ENCODE results near the gene EMD. TPM values are rescaled to one million over a fixed set of nuclear protein-coding genes. Genes with fewer than 3 reads are reported as not detected.

Gene EMD
- total RNA-seq, 1 experiment from 2014 or later: 42.3 TPM

DNA sequence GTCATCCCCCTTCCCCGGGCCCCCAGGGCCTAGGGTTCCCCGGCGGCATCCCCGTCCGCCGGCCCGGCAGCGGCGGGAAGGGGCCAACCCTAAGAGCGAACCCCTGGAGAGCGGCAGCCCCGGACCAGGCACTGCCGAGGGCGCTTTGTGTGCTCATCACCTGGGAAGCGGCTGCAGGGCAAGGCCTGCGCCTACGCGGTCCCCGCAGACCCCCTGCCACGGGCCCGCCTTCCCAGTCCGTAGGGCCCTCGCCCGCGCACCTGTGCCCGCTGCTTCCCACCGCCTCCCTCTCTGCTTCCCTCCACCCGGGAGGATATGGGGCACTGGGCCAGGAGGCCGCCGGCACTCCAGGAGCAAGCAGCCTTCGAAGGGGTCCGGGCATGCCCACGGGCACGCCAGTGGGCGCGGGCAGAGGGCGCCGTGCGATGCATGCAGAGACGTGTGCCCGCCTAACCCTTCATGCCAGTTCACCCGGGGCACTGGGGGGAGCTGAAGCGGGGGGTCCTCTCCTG is 7.2 kb upstream of the EMD start:
- peak overlapping the region; percentile 43; the same call in 1 of the 2 replicates for H3K27ac ChIP-seq

DNA sequence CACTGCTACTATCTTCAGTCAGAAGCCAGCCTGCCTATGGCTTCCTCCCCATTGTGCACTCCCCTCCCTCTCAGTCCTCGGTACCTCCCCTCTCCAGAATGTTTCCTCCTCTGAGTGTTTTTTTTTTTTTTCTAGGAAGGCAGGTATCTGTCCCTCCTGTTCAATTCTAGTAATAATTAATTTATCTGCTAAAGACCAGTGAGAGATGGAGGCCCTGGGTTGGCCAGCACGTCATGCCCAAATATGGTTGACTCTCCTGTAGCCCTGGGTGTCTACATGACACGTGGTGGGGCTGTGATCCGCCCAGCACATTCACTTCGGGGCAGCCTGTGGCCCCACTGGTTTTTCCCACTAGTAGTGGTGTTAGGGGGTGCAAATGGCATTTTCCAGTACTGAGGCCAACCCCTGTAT is 6.5 kb upstream of the EMD start:
- peaks cover 30% of the 10 kb centered on the region for H3K36me3 ChIP-seq
- H3K4me3 ChIP-seq: no peak overlapping the region; the same call in 1 of the 2 replicates
- H3K27ac ChIP-seq: no peak overlapping the region
- no peaks in the 10 kb centered on the region for H3K27me3 ChIP-seq (replicated peaks)
- peaks cover 48% of the 10 kb centered on the region for H3K4me1 ChIP-seq (replicated peaks)
- H3K9me3 ChIP-seq (replicated peaks): no peaks in the 10 kb centered on the region
- peak in 1 of 2 experiments; percentile 23 for DNase-seq (ENCODE audit: low read depth in 1 of 2, low spot score in 2 of 2)

More for the DNA sequence above, 7.2 kb upstream of the EMD start:
- H3K9me3 ChIP-seq (replicated peaks): no peaks in the 10 kb centered on the region
- DNase-seq (ENCODE audit: low read depth in 1 of 2, low spot score in 2 of 2): peak in 1 of 2 experiments; percentile 23
- H3K4me3 ChIP-seq: peak overlapping the region; percentile 79
- H3K27me3 ChIP-seq (replicated peaks): no peaks in the 10 kb centered on the region
- H3K4me1 ChIP-seq (replicated peaks): peaks cover 54% of the 10 kb centered on the region
- H3K36me3 ChIP-seq: peaks cover 38% of the 10 kb centered on the region

DNA sequence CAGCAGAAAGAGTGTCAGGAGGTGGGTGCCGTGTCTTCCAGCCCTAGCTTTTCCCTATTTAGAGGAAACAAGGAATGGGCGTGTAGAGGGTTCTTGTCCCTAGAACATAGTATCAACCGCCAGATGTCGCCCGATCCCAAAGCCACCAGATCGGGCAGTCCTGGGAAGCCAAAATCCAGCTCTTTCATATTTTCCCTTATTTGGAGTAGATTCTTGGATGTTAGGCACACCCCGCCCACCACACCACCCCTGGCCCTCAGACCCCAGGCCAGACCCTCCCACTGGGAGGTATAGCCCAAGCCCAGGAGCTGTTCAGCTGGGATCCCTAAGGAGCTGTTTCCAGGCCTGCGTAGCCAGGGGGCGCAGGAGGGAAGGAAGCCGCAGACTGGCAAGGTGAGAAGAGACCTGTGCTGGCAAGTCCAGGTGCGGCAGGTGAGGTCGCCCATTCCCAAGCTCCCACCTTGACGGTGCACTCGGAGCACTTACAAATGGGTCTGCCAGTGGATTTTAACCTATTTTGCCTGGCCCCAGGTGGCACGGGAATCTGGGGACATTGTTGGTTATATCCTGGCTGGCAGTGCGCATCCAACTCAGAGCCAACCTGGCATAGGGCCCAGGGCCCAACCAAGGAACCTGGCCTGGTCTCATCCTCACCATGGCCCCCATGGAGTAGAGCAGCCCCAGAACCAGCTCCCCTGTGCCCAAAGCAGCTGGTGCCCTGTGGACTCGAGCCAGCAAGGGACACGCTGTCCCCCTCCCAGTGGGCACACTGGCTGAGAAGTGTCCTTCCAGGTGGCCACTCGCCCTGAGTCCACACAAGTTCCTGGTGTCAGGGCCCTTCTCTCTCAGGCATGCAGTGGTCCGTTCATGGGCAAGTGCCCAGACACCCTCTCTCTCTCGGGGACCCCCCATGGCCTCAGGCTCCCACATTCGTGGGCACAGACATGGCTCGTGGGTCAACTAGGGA is 5.5 kb upstream of the EMD start:
- H3K9me3 ChIP-seq (replicated peaks): no peaks in the 10 kb centered on the region
- peaks cover 46% of the 10 kb centered on the region for H3K4me1 ChIP-seq (replicated peaks)
- DNase-seq (ENCODE audit: low read depth in 1 of 2, low spot score in 2 of 2): peak; percentile 73 to 83
- H3K4me3 ChIP-seq: peak overlapping the region; percentile 50
- peaks cover 20% of the 10 kb centered on the region for H3K36me3 ChIP-seq
- H3K27me3 ChIP-seq (replicated peaks): no peaks in the 10 kb centered on the region
- no peak overlapping the region for H3K27ac ChIP-seq

DNA sequence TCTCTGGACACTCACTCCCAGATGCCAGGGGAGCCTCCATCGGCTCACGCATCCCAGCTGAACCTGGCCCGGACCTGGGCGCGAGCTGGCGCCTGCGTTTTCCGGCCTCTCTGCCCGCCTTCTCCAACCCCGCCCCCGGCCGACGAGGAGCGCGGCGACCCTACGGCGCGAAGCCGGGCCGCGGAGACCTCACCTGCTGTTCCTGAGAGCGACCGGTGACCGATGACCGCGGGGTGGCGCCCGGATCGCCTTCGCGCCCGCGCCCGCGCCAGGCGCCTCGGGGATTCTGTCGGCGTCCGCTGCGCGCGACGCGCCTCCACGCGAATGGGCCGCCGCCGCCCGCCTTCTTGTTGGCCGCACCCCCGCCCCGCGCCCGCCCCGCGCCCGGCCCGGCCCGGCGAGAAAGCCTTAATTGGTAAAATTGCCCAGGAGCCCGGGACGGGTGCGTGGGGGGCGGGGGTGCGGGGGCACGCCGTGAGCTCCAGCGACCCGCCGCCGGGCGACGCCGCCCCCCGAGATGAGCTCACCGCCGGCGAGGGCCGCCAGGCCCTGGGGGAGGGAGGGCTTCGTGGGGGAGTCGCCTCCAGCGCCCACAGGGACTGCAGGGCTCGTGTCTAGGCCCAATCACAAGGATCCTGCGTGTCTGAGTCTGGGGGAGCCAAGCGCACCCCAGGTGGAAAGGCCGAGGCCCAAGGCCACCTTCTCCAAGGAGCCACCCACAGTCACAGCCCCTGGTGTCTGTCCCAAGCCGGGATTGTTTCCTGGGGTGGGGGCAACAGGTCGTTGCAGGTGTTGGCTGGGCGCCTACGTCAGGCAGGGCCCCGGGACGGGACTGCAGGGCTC is 4.6 kb upstream of the EMD start, which contains the start of gene FLNA:
TSS of gene FLNA (minus strand) at position 322 of the 843 bp plus-strand sequence. CDS start 3,389 bp downstream, outside the sequence.
- no peak within 1 kb of the TSS for H3K27ac ChIP-seq
- H3K4me1 ChIP-seq (replicated peaks): peaks cover 43% of the 10 kb centered on the region
- peaks cover 18% of the 10 kb centered on the region for H3K36me3 ChIP-seq
- DNase-seq (ENCODE audit: low read depth in 1 of 2, low spot score in 2 of 2): peak in 1 of 2 experiments; percentile 43
- H3K9me3 ChIP-seq (replicated peaks): no peaks in the 10 kb centered on the region
- H3K27me3 ChIP-seq (replicated peaks): no peaks in the 10 kb centered on the region
- peak within 1 kb of the TSS; percentile 50 for H3K4me3 ChIP-seq

DNA sequence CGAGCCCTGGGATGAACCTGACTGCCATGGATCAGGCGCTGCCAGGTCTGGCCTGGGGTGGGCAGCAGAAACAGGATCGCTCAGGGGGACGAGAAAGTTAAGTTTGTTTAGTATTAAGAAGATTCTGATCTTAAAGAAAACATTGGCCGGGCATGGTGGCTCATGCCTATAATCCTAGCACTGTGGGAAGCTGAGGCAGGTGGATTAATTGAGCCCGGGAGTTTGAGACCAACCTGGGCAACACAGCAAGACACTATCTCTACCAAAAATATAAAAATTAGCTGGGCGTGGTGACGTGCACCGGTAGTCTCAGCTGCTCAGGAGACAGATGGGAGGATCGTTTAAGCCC is 4.0 kb upstream of the EMD start:
- Histone ChIP-seq H3K36me3 (peaks cover 18% of the 10 kb centered on the region), H3K27ac (no peak overlapping the region), H3K4me1 (replicated peaks) (peaks cover 46% of the 10 kb centered on the region), H3K9me3 (replicated peaks) (no peaks in the 10 kb centered on the region), H3K27me3 (replicated peaks) (no peaks in the 10 kb centered on the region), H3K4me3 (peak overlapping the region; percentile 50; the same call in 1 of the 2 replicates)
- no peak for DNase-seq (ENCODE audit: low read depth in 1 of 2, low spot score in 2 of 2)

DNA sequence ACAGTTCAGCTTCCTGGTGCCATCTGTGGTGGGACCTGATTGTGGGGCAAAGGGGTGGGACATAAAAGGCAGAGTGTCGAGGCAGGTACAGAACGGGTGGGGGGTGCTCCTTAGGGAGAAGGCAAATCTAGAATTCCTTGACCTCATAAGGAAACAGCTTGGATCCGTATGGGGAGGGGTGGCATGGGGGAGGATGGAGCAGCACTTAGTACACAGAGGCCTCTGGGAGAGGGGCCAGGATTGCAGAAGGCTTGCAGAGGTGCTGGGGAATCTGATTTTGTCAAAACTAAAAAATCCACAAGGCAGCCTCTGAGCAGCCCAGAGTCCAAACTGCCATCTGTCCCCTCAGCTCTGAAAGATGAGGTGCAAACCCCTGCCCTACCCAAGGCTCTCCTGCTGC is 2.3 kb upstream of the EMD start:
- no peak overlapping the region for H3K27ac ChIP-seq
- H3K27me3 ChIP-seq (replicated peaks): no peaks in the 10 kb centered on the region
- H3K4me3 ChIP-seq: no peak overlapping the region
- peaks cover 17% of the 10 kb centered on the region for H3K36me3 ChIP-seq
- H3K9me3 ChIP-seq (replicated peaks): no peaks in the 10 kb centered on the region
- peaks cover 56% of the 10 kb centered on the region for H3K4me1 ChIP-seq (replicated peaks)
- DNase-seq (ENCODE audit: low read depth in 1 of 2, low spot score in 2 of 2): no peak

DNA sequence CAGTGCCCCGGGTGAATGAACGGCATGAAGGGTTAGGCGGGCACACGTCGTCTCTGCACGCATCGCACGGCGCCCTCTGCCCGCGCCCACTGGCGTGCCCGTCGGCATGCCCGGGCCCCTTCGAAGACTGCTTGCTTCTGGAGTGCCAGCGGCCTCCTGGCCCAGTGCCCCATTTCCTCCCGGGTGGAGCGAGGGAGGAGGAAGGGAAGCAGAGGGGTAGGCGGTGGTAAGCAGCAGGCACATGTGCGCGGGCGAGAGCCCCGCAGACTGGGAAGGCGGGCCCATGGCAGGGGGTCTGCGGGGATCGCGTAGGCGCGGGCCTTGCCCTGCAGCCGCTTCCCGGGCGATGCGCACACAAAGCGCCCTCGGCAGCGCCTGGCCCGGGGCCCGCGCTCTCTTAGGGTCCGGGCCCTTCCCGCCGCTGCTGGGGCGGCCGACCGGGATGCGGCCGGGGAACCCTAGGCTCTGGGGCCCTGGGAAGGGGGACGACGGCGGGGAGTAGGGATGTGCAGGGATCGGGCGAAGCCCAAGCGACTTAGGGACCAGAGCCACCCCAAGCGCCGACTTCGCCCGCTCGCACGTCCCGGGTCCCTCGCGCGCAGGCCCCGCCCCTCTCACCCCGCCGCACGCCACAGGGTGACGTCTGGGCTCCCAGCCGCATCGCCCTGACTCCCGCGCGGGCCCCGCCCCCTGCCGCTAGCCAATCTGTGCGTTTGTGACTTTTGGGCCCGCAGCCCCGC is 866 bp upstream of the EMD start:
- Histone ChIP-seq H3K27ac (peak overlapping the region; percentile 90), H3K9me3 (replicated peaks) (no peaks in the 10 kb centered on the region), H3K4me1 (replicated peaks) (peaks cover 56% of the 10 kb centered on the region), H3K27me3 (replicated peaks) (no peaks in the 10 kb centered on the region), H3K36me3 (peaks cover 24% of the 10 kb centered on the region), H3K4me3 (peak overlapping the region; percentile 46)
- peak in 1 of 2 experiments; percentile 97 for DNase-seq (ENCODE audit: low read depth in 1 of 2, low spot score in 2 of 2)

DNA sequence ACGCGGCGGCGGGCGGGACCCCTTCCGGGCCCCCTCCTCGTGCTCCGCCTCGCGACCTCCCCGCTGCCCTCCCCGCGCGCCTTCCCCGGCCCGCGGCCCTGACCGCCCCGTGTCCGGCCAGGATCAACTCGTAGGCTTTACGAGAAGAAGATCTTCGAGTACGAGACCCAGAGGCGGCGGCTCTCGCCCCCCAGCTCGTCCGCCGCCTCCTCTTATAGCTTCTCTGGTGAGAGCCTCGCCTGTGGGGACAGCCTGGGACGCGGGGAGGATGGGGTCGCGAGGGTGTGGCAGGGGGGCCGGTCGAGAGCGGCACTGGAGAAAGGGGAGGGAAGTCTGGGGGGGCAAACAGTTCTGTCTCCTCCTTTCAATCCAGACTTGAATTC is 465 bp downstream of the EMD start:
- H3K27me3 ChIP-seq (replicated peaks): no peaks in the 10 kb centered on the region
- H3K36me3 ChIP-seq: peaks cover 25% of the 10 kb centered on the region
- no peak for DNase-seq (ENCODE audit: low read depth in 1 of 2, low spot score in 2 of 2)
- H3K4me3 ChIP-seq: peak overlapping the region; percentile 77
- H3K4me1 ChIP-seq (replicated peaks): peaks cover 58% of the 10 kb centered on the region
- no peaks in the 10 kb centered on the region for H3K9me3 ChIP-seq (replicated peaks)
- H3K27ac ChIP-seq: peak overlapping the region; percentile 91

DNA sequence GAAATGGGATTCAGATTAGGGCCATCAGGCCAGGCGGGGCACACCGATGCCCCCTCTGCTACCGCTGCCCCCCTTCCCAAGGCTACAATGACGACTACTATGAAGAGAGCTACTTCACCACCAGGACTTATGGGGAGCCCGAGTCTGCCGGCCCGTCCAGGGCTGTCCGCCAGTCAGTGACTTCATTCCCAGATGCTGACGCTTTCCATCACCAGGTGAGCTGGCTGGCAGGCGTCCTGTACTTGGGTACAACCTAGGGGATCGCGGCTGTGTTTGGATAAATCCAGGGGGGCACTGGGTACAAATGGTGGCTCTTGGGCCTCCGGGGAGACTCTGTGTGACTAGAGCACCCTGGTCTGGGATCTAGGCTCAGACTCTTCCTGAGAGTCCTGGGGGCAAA is 1.1 kb downstream of the EMD start:
- Histone ChIP-seq H3K4me3 (peak overlapping the region; percentile 77), H3K27ac (peak overlapping the region; percentile 91), H3K36me3 (peaks cover 25% of the 10 kb centered on the region), H3K4me1 (replicated peaks) (peaks cover 58% of the 10 kb centered on the region), H3K9me3 (replicated peaks) (no peaks in the 10 kb centered on the region), H3K27me3 (replicated peaks) (no peaks in the 10 kb centered on the region)
- no peak for DNase-seq (ENCODE audit: low read depth in 1 of 2, low spot score in 2 of 2)

DNA sequence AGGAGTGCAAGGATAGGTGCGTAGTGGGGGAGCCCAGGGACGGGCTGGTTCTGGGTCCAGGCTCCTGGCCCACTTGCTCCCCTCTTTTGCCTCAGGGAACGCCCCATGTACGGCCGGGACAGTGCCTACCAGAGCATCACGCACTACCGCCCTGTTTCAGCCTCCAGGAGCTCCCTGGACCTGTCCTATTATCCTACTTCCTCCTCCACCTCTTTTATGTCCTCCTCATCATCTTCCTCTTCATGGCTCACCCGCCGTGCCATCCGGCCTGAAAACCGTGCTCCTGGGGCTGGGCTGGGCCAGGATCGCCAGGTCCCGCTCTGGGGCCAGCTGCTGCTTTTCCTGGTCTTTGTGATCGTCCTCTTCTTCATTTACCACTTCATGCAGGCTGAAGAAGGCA is 1.7 kb downstream of the EMD start:
- Histone ChIP-seq H3K36me3 (peaks cover 25% of the 10 kb centered on the region), H3K4me3 (peak overlapping the region; percentile 77), H3K27ac (no peak overlapping the region; the same call in 1 of the 2 replicates), H3K27me3 (replicated peaks) (no peaks in the 10 kb centered on the region), H3K9me3 (replicated peaks) (no peaks in the 10 kb centered on the region), H3K4me1 (replicated peaks) (peaks cover 58% of the 10 kb centered on the region)
- DNase-seq (ENCODE audit: low read depth in 1 of 2, low spot score in 2 of 2): no peak

DNA sequence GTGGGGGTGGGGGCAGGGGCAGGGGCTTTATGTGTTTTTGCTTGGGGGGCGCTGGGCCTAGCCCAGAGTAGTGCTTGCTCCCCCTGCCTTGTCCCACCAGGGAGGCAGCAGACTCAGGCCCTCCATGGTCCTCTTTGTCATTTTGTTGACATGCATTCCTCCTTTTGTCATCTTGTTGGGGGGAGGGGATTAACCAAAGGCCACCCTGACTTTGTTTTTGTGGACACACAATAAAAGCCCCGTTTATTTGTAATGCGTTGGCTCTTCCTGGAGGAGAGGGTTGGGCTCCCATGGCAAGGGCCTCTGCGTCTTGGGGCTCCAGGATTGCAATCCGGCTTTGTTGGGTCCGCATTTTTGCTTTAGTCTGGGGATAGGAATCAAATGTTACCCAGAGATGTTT is 2.2 kb downstream of the EMD start:
- Histone ChIP-seq H3K9me3 (replicated peaks) (no peaks in the 10 kb centered on the region), H3K27ac (peak overlapping the region; percentile 22; the same call in 1 of the 2 replicates), H3K4me3 (no peak overlapping the region), H3K27me3 (replicated peaks) (no peaks in the 10 kb centered on the region), H3K36me3 (peaks cover 25% of the 10 kb centered on the region), H3K4me1 (replicated peaks) (peaks cover 58% of the 10 kb centered on the region)
- peak; percentile 80 to 87 for DNase-seq (ENCODE audit: low read depth in 1 of 2, low spot score in 2 of 2)

DNA sequence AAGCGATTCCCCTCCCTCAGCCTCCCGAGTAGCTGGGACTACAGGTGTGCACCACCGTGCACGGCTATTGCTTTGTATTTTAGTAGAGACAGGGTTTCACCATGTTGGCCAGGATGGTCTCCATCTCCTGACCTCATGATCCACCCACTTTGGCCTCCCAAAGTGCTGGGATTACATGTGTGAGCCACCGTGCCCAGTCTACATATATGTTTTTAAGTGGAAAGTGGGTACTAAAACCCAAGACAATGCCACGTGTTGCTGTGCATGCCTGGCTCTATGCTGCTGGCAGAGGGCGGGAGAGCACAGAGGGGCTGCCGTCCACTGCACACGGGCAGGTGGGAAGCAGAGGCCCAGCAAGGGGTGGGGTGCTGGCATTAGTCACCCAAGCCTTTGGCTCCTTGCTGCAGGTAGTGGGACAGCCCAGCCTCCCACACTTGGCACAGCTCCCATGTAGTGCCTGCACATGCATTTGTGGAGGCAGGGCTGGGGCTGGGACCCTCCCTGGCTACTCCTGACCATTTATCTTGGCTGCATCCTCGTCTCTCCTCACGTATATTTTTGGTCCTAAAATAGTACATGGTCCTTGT is 3.5 kb downstream of the EMD start:
- Histone ChIP-seq H3K27me3 (replicated peaks) (no peaks in the 10 kb centered on the region), H3K4me3 (no peak overlapping the region), H3K9me3 (replicated peaks) (no peaks in the 10 kb centered on the region), H3K4me1 (replicated peaks) (peaks cover 56% of the 10 kb centered on the region), H3K36me3 (peaks cover 25% of the 10 kb centered on the region), H3K27ac (no peak overlapping the region)
- no peak for DNase-seq (ENCODE audit: low read depth in 1 of 2, low spot score in 2 of 2)

Measured in SJSA1 (cell line).